ENCODE results near the gene HS3ST6.
"Not testable (repeated sequence)": the region's sequence is repeated elsewhere in the genome, so short reads cannot be mapped to it uniquely, and the experiment has no call there.

HS3ST6 gene

GRCh38 chr16:1884155-1884760, 34.0 kb downstream of the HS3ST6 start (continued):
- TF ChIP-seq CSRNP3 (CRISPR knock-in tag; IDR thresholded peaks at IDR 0.05) = no peak
- TF ChIP-seq PPARA (CRISPR knock-in tag; IDR thresholded peaks at IDR 0.05; ENCODE audit: borderline replicate concordance) = no peak
- TF ChIP-seq ZNF8 (CRISPR knock-in tag; IDR thresholded peaks at IDR 0.05) = no peak
- TF ChIP-seq CSDC2 (CRISPR knock-in tag; IDR thresholded peaks at IDR 0.05) = no peak
- no peak for TF ChIP-seq BACH2 (CRISPR knock-in tag; IDR thresholded peaks at IDR 0.05; ENCODE audit: borderline replicate concordance)
- TF ChIP-seq ZC3H10 (CRISPR knock-in tag; IDR thresholded peaks at IDR 0.05) = no peak
- TF ChIP-seq CREB5 (CRISPR knock-in tag; IDR thresholded peaks at IDR 0.05; ENCODE audit: low read depth) = no peak
- TF ChIP-seq ARNTL (CRISPR knock-in tag; IDR thresholded peaks at IDR 0.05; ENCODE audit: borderline replicate concordance, low read depth) = no peak
- no peak for TF ChIP-seq ESRRG (CRISPR knock-in tag; IDR thresholded peaks at IDR 0.05)
- TF ChIP-seq TCF4 (CRISPR knock-in tag; IDR thresholded peaks at IDR 0.05; ENCODE audit: borderline replicate concordance) = no peak
- TF ChIP-seq ZFP3 (CRISPR knock-in tag; IDR thresholded peaks at IDR 0.05) = no peak

GRCh38 chr16:1881172-1881571, 37.0 kb downstream of the HS3ST6 start:
- not testable (repeated sequence) for ATAC-seq

GRCh38 chr16:1879477-1879876, 38.7 kb downstream of the HS3ST6 start:
- no peak for TF ChIP-seq ZFP30 (CRISPR knock-in tag; IDR thresholded peaks at IDR 0.05)
- no peak for TF ChIP-seq PPARA (CRISPR knock-in tag; IDR thresholded peaks at IDR 0.05; ENCODE audit: borderline replicate concordance)
- ATAC-seq = no peak

GRCh38 chr16:1878256-1878655, 40.0 kb downstream of the HS3ST6 start:
- no peak for ATAC-seq
- TF ChIP-seq ZNF8 (CRISPR knock-in tag; IDR thresholded peaks at IDR 0.05) (no peak), PATZ1 (CRISPR knock-in tag; IDR thresholded peaks at IDR 0.05; ENCODE audit: borderline replicate concordance) (no peak), GLIS3 (CRISPR knock-in tag; IDR thresholded peaks at IDR 0.05) (no peak), BACH2 (CRISPR knock-in tag; IDR thresholded peaks at IDR 0.05; ENCODE audit: borderline replicate concordance) (no peak), ZC3H10 (CRISPR knock-in tag; IDR thresholded peaks at IDR 0.05) (no peak), CSRNP3 (CRISPR knock-in tag; IDR thresholded peaks at IDR 0.05) (no peak), POU6F1 (CRISPR knock-in tag; IDR thresholded peaks at IDR 0.05; ENCODE audit: borderline replicate concordance, low read depth) (no peak), ZNF70 (CRISPR knock-in tag; IDR thresholded peaks at IDR 0.05) (no peak), ZFP3 (CRISPR knock-in tag; IDR thresholded peaks at IDR 0.05) (no peak), TCF4 (CRISPR knock-in tag; IDR thresholded peaks at IDR 0.05; ENCODE audit: borderline replicate concordance) (no peak), TSHZ2 (CRISPR knock-in tag; IDR thresholded peaks at IDR 0.05) (no peak)
